ENCODE results near the gene RRP8. TPM values are rescaled to one million over a fixed set of nuclear protein-coding genes. Genes with fewer than 3 reads are reported as not detected.

RRP8 gene
- total and polyA plus RNA-seq, 2 donors from 2014 or later = 23.4 to 29.8 TPM

DNA sequence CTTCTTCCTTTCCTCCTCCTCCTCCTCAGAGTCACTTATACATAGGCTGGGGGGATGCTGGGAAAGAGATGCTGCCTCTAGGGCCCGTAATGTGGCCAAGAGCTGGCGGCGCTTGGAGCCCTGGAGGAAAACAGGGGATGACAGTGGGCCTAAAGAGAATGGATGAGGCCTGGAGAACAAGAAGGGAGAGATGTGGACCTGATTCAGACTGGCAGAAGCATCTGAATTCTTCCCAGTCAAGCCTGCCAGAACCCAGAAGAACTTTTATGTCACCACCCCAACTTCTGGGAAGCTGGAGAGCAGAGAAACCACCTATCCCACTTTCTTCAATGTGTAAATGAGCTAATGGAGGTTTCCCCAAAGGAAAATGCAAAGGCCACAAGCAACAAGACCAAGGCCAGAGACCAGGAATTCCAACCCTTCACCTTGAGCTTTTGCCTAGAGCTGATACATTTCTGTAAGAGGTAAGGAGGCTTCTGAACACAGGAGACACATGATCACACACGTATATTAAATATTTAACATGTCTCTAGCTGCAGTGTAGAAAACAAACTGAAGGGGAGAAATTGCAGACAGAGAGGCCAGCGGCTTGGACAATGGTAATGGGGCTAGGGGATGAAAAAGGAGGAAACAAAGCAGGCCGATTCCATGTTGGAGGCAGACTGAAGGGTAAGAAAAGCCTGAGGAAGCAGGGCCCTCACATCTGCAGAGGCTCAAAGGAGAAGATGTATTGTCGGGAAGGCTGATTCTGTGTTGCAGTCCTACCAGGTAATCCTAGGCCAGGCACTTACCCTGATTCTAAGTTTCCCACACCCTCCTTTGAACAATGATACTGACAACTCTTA, 1.1 kb downstream of the RRP8 start:
- no peak for FAIRE-seq
- peak in 2 of 5 donors; percentile 3 to 31 for DNase-seq
- peak overlapping the region in 1 of 2 donors; percentile 92 for H3K27ac ChIP-seq (ENCODE audit: low read depth in 2 of 2, low read length in 2 of 2)
- H3K4me1 ChIP-seq (ENCODE audit: control insufficient read depth in 2 of 3, insufficient read depth in 2 of 3, low read depth in 1 of 3, low read length in 3 of 3) = peaks cover 5 to 34% (median 20%) of the 10 kb centered on the region in 3 donors
- H3K27me3 ChIP-seq (ENCODE audit: control insufficient read depth, insufficient read depth, low read length) = no peaks in the 10 kb centered on the region
- no peaks in the 10 kb centered on the region for H3K9me3 ChIP-seq (ENCODE audit: control insufficient read depth in 2 of 3, insufficient read depth in 1 of 3, low read length in 3 of 3)
- intact Hi-C loops (cut with DNase I) = no loop called here
- TF ChIP-seq CTCF (IDR thresholded peaks at IDR 0.05; ENCODE audit: borderline replicate concordance, extremely low read depth, insufficient read depth) = no peak
- peak overlapping the region; percentile 87 to 91 (median 89) for H3K4me3 ChIP-seq (ENCODE audit: low read length in 3 of 3)
- peak overlapping the region; percentile 66 to 96 (median 84) for H3K9ac ChIP-seq (ENCODE audit: low read length in 3 of 3)
- H3K36me3 ChIP-seq (ENCODE audit: control insufficient read depth in 2 of 3, insufficient read depth in 3 of 3, low read length in 3 of 3) = peaks cover 3 to 23% (median 17%) of the 10 kb centered on the region in 3 donors

GRCh38 chr11:6601041-6601461, 2.4 kb downstream of the RRP8 start:
- FAIRE-seq = no peak
- DNase-seq = peak in 2 of 5 donors; percentile 29 to 54
- TF ChIP-seq CTCF (IDR thresholded peaks at IDR 0.05; ENCODE audit: borderline replicate concordance, extremely low read depth, insufficient read depth) = no peak
- intact Hi-C loops (cut with DNase I) = no loop called here
- no peaks in the 10 kb centered on the region for H3K9me3 ChIP-seq (ENCODE audit: control insufficient read depth in 2 of 3, insufficient read depth in 1 of 3, low read length in 3 of 3)
- H3K4me3 ChIP-seq (ENCODE audit: low read length in 3 of 3) = no peak overlapping the region
- no peak overlapping the region for H3K27ac ChIP-seq (ENCODE audit: low read depth in 2 of 2, low read length in 2 of 2)
- peaks cover 3 to 23% (median 21%) of the 10 kb centered on the region in 3 donors for H3K36me3 ChIP-seq (ENCODE audit: control insufficient read depth in 2 of 3, insufficient read depth in 3 of 3, low read length in 3 of 3)
- no peak overlapping the region for H3K9ac ChIP-seq (ENCODE audit: low read length in 3 of 3)
- H3K27me3 ChIP-seq (ENCODE audit: control insufficient read depth, insufficient read depth, low read length) = no peaks in the 10 kb centered on the region
- H3K4me1 ChIP-seq (ENCODE audit: control insufficient read depth in 2 of 3, insufficient read depth in 2 of 3, low read depth in 1 of 3, low read length in 3 of 3) = peaks cover 3 to 25% (median 10%) of the 10 kb centered on the region in 3 donors

- Histone ChIP-seq H3K27me3 (ENCODE audit: control insufficient read depth, insufficient read depth, low read length) (no peaks in the 10 kb centered on the region), H3K4me1 (ENCODE audit: control insufficient read depth in 2 of 3, insufficient read depth in 2 of 3, low read depth in 1 of 3, low read length in 3 of 3) (peaks cover under 1 to 17% (median 9%) of the 10 kb centered on the region in 3 donors), H3K36me3 (ENCODE audit: control insufficient read depth in 2 of 3, insufficient read depth in 3 of 3, low read length in 3 of 3) (peaks cover 3 to 23% (median 21%) of the 10 kb centered on the region in 3 donors), H3K9ac (ENCODE audit: low read length in 3 of 3) (no peak overlapping the region), H3K4me3 (ENCODE audit: low read length in 3 of 3) (no peak overlapping the region), H3K9me3 (ENCODE audit: control insufficient read depth in 2 of 3, insufficient read depth in 1 of 3, low read length in 3 of 3) (no peaks in the 10 kb centered on the region), H3K27ac (ENCODE audit: low read depth in 2 of 2, low read length in 2 of 2) (peak overlapping the region in 1 of 2 donors; percentile 7)
- TF ChIP-seq CTCF (IDR thresholded peaks at IDR 0.05; ENCODE audit: borderline replicate concordance, extremely low read depth, insufficient read depth) = no peak
- DNase-seq = peak in 2 of 5 donors; percentile 36 to 48
- FAIRE-seq = no peak
- intact Hi-C loops (cut with DNase I) = no loop called here
These were observed 3.5 kb downstream of the RRP8 start for GRCh38 chr11:6599881-6600390.
